H1 (cell line): ENCODE data around the gene WDR75. TPM values are rescaled to one million over a fixed set of nuclear protein-coding genes. Genes with fewer than 3 reads are reported as not detected.

Experiments
- BACH1 ChIP-seq: IDR thresholded peaks from 2 replicates; pipeline ENCODE4 v1.6.1; 2012; ENCODE audit warnings: low read length, improper control_type of control experiment
- GABPA ChIP-seq: IDR thresholded peaks from 2 replicates; pipeline ENCODE4 v1.6.1; 2011; ENCODE audit warnings: mild to moderate bottlenecking, low read length, moderate library complexity, borderline replicate concordance; ENCODE audit not compliant: insufficient read depth
- GTF2F1 ChIP-seq: IDR thresholded peaks from 2 replicates; pipeline ENCODE4 v1.6.1; 2012; ENCODE audit warnings: low read depth, low read length, improper control_type of control experiment, borderline replicate concordance
- JUN ChIP-seq: IDR thresholded peaks from 2 replicates; pipeline ENCODE4 v1.6.1; 2011; ENCODE audit warnings: low read depth, mild to moderate bottlenecking, improper control_type of control experiment, low read length
- NRF1 ChIP-seq: IDR thresholded peaks from 2 replicates; pipeline ENCODE4 v1.6.1; 2011; ENCODE audit warnings: mild to moderate bottlenecking, low read depth, low read length, improper control_type of control experiment
- RNF2 ChIP-seq: fragments of 200-900, 300-1000 bp; sonication (generic); IDR thresholded peaks from 2 replicates; pipeline ENCODE4 v1.7.1; 2016; ENCODE audit warnings: borderline replicate concordance, low read depth, mild to moderate bottlenecking, antibody characterized with exemption, low read length; ENCODE audit not compliant: poor library complexity, severe bottlenecking; ENCODE audit errors: missing control alignments
- polyA plus RNA-seq, 7 experiments: library from polyadenylated mRNA; depleted of rRNA in 3 of 7; stranded (reverse) in 5 of 7; unstranded in 2 of 7; fragments of >200 nt in 5 of 7; fragments of 200-250 nt in 2 of 7; gene quantifications; 1 replicate in 5 of 7; 2 replicates in 1 of 7; 4 replicates in 1 of 7; pipeline versions ENCODE4 v1.2.1 to v1.2.3, GENCODE V29; 2011 to 2013; ENCODE audit warnings: missing spikeins in 2 of 7, mixed read lengths in 2 of 7
- total RNA-seq: library from RNA; stranded (reverse); fragmentation: NEBNext Ultra II Directional; extraction: Animal tissue kit (Norgen Biotek cat#: 25700); gene quantifications from 2 replicates; pipeline ENCODE4 v1.2.1, GENCODE V29; 2021
- TF ChIP-seq, protein P1 (sequence below): fragments of 300-600 bp; sonication (generic); IDR thresholded peaks from 2 replicates; pipeline ENCODE4 v1.7.1; 2012; ENCODE audit warnings: low read length, moderate library complexity, mild to moderate bottlenecking, inconsistent platforms; ENCODE audit not compliant: insufficient replicate concordance
- TF ChIP-seq, protein P2 (sequence below): IDR thresholded peaks from 2 replicates; pipeline ENCODE4 v1.6.1; 2012; ENCODE audit warnings: inconsistent platforms
- TF ChIP-seq, protein P3 (sequence below): IDR thresholded peaks from 2 replicates; pipeline ENCODE4 v1.6.1; 2012; ENCODE audit warnings: low read length, inconsistent platforms

Gene WDR75
- total and polyA plus RNA-seq, 2 of the 8 experiments (the other 6 are each of a cell fraction or from before 2014, with no cell fraction given): 26.9 to 77.1 TPM

DNA sequence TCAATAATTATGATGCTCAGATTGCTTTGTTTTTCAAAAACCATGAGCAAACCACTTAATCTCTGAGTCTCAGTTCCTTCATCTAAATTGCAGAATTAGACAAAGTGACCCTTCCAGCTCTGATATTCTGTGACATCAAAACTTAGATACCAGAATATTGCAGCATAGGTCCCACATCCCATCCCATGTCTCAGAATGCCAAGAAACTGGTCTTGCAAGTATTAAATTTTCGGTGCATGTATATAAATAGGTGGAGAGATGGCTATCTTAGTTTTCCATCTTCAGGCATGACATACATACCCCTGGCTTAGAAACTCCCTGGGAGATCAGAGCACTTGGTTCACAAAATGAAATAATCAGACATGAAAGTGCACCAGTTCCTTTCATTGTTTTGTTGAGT lies 39.8 kb downstream of the WDR75 start (continued):
- TF ChIP-seq, protein P1, sequence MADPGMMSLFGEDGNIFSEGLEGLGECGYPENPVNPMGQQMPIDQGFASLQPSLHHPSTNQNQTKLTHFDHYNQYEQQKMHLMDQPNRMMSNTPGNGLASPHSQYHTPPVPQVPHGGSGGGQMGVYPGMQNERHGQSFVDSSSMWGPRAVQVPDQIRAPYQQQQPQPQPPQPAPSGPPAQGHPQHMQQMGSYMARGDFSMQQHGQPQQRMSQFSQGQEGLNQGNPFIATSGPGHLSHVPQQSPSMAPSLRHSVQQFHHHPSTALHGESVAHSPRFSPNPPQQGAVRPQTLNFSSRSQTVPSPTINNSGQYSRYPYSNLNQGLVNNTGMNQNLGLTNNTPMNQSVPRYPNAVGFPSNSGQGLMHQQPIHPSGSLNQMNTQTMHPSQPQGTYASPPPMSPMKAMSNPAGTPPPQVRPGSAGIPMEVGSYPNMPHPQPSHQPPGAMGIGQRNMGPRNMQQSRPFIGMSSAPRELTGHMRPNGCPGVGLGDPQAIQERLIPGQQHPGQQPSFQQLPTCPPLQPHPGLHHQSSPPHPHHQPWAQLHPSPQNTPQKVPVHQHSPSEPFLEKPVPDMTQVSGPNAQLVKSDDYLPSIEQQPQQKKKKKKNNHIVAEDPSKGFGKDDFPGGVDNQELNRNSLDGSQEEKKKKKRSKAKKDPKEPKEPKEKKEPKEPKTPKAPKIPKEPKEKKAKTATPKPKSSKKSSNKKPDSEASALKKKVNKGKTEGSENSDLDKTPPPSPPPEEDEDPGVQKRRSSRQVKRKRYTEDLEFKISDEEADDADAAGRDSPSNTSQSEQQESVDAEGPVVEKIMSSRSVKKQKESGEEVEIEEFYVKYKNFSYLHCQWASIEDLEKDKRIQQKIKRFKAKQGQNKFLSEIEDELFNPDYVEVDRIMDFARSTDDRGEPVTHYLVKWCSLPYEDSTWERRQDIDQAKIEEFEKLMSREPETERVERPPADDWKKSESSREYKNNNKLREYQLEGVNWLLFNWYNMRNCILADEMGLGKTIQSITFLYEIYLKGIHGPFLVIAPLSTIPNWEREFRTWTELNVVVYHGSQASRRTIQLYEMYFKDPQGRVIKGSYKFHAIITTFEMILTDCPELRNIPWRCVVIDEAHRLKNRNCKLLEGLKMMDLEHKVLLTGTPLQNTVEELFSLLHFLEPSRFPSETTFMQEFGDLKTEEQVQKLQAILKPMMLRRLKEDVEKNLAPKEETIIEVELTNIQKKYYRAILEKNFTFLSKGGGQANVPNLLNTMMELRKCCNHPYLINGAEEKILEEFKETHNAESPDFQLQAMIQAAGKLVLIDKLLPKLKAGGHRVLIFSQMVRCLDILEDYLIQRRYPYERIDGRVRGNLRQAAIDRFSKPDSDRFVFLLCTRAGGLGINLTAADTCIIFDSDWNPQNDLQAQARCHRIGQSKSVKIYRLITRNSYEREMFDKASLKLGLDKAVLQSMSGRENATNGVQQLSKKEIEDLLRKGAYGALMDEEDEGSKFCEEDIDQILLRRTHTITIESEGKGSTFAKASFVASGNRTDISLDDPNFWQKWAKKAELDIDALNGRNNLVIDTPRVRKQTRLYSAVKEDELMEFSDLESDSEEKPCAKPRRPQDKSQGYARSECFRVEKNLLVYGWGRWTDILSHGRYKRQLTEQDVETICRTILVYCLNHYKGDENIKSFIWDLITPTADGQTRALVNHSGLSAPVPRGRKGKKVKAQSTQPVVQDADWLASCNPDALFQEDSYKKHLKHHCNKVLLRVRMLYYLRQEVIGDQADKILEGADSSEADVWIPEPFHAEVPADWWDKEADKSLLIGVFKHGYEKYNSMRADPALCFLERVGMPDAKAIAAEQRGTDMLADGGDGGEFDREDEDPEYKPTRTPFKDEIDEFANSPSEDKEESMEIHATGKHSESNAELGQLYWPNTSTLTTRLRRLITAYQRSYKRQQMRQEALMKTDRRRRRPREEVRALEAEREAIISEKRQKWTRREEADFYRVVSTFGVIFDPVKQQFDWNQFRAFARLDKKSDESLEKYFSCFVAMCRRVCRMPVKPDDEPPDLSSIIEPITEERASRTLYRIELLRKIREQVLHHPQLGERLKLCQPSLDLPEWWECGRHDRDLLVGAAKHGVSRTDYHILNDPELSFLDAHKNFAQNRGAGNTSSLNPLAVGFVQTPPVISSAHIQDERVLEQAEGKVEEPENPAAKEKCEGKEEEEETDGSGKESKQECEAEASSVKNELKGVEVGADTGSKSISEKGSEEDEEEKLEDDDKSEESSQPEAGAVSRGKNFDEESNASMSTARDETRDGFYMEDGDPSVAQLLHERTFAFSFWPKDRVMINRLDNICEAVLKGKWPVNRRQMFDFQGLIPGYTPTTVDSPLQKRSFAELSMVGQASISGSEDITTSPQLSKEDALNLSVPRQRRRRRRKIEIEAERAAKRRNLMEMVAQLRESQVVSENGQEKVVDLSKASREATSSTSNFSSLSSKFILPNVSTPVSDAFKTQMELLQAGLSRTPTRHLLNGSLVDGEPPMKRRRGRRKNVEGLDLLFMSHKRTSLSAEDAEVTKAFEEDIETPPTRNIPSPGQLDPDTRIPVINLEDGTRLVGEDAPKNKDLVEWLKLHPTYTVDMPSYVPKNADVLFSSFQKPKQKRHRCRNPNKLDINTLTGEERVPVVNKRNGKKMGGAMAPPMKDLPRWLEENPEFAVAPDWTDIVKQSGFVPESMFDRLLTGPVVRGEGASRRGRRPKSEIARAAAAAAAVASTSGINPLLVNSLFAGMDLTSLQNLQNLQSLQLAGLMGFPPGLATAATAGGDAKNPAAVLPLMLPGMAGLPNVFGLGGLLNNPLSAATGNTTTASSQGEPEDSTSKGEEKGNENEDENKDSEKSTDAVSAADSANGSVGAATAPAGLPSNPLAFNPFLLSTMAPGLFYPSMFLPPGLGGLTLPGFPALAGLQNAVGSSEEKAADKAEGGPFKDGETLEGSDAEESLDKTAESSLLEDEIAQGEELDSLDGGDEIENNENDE: no peak
- TF ChIP-seq BACH1: no peak
- TF ChIP-seq, protein P2, sequence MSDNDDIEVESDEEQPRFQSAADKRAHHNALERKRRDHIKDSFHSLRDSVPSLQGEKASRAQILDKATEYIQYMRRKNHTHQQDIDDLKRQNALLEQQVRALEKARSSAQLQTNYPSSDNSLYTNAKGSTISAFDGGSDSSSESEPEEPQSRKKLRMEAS: no peak
- no peak for TF ChIP-seq RNF2
- TF ChIP-seq NRF1: no peak
- TF ChIP-seq GABPA: no peak
- TF ChIP-seq, protein P3, sequence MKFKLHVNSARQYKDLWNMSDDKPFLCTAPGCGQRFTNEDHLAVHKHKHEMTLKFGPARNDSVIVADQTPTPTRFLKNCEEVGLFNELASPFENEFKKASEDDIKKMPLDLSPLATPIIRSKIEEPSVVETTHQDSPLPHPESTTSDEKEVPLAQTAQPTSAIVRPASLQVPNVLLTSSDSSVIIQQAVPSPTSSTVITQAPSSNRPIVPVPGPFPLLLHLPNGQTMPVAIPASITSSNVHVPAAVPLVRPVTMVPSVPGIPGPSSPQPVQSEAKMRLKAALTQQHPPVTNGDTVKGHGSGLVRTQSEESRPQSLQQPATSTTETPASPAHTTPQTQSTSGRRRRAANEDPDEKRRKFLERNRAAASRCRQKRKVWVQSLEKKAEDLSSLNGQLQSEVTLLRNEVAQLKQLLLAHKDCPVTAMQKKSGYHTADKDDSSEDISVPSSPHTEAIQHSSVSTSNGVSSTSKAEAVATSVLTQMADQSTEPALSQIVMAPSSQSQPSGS: no peak
- no peak for TF ChIP-seq GTF2F1
- no peak for TF ChIP-seq JUN
